NCI-H774 (cell line): ENCODE data around the gene TTLL12.

Experiments used
- DNase-seq: peaks from one replicate; lab custom pipeline; 2025; lab: John Stamatoyannopoulos, UW

Gene TTLL12

DNA sequence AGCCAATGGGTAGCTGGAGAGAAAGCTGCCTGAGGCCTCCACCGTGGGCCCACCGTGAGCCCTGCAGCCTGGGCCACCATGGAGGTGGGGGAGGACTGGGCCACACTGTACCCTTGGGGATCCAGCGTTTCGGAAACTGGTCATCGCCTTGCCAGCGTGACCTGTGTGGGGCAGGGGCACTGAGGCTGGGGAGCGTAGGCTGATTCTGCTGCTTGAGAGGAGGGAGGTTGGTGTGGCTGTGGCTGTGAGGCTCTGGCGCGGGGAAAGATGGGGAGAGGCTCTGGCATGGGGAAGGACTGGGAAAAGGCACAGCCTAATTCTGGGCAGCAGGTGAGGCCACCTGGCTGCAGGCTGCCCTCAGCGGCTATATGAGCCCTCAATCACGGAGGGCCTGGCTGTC is 12.6 kb upstream of the TTLL12 start:
- no peak for DNase-seq

DNA sequence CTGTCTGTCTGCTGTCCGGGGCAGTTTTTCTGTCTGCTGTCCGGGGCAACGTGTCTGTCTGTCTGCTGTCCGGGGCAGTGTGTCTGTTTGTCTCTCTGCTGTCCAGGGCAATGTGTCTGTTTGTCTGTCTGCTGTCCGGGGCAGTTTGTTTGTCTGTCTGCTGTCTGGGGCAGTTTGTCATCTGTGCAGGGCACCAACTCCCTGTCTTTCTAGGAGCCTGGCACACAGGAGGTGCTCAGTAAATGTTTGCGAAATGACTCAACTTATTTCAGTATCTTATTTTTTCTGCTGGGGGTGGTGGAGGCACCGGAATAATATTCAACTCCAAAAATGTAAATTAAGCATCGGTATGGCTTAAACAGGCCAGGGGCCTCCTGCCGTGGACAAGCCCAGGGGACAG is 12.0 kb upstream of the TTLL12 start:
- no peak for DNase-seq

DNA sequence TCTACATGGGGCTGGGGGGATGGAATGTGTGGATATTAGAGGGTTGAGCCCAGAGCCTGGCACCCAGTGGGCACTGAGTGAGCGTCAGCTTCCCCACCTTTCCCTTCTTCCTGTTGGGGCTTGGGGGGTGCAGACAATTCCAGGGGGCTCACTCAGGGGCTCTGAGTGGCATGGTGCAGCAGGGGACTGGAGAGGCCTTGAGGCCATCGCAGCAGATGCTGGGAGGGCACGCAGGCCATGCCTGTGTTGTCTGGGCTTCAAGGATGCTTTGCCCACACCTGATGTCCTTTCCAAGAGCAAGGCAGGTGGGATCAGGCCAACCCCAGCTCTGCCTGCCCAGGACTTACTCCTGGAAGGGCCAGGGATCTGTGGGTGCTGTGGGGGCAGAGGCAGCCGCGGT is 11.2 kb upstream of the TTLL12 start:
- DNase-seq = no peak

DNA sequence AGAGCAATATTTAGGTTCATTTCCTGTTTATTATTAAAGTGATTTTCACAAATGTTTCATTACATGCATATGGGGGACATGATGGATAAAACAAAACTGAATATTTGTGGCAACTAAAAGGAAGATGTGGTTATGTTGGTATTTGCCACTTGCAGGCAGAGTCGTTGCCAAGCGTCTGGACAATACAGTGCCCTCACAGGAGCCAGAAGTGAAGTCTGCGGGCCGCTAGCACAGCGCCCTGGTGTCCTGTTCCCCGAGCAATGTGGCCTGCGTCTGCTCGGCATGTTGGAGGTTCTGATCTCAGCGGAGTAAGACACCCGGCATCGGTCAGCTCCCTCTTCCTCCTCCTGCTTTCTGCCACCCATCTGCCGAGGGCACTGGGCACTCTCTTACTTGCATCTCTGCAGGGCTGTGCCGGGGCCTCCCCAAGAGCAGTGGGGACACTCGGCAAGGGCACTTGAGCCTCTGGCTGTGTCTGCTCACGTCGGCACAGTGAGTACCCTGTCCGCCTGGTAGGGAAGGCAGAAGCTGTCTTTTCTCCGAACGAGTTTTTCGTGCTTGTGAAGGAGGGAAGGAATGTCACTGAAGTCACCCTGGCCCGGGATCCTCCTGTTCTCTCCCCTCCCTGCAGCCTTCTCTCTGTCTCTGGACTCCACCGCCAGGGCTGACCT is 10.5 kb upstream of the TTLL12 start:
- DNase-seq = no peak

DNA sequence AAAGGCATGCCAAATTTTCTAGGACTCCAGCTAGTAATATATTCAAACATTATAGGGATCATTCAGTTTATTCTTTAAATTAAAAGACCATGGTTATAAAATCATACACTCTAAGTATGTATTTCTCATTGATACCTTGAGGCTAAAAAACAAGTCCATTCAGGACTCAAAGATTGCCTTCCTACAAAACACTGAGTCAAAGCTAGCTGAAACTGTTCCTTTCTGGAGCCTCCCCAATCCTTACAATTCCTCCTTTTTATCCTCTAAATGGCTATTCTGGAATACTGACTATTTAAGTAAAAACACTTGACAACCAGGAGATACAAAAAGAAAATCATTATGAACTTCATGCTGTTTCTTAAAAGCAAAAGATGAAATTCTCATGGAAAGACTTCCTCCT is 4.9 kb upstream of the TTLL12 start:
- no peak for DNase-seq

DNA sequence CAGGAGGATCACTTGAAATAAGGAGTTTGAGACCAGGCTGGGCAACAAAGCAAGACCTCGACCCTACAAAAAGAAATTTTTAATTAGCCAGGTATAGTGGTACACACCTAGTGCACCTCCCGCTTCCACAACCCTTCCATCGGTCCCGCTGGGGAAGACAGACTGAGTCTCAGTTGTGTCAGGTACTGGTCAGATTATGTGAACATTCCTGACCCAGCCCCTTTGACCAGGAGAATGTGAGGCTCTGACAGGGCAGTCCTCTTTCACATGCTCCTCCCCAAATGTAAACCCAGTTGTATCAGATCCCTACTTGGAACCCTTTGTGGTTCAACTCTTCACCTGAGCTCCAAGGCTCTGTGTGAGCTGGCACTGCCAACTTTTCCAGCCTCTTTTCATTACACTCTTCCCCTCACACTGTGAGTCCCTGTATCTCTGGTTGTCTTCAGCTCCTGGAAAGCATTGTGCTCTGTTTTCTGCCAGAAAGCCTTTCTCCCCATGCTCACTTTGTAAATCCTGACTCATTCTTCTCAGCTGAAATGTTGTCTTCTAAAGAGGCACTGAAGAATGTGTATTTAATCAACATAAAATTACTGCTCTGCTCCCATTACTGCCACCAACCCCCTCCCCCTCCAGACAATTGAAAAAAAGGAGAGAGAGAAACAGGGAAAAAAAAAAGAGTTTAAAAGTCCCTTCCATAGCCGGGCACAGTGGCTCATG is 2.1 kb upstream of the TTLL12 start:
- no peak for DNase-seq

DNA sequence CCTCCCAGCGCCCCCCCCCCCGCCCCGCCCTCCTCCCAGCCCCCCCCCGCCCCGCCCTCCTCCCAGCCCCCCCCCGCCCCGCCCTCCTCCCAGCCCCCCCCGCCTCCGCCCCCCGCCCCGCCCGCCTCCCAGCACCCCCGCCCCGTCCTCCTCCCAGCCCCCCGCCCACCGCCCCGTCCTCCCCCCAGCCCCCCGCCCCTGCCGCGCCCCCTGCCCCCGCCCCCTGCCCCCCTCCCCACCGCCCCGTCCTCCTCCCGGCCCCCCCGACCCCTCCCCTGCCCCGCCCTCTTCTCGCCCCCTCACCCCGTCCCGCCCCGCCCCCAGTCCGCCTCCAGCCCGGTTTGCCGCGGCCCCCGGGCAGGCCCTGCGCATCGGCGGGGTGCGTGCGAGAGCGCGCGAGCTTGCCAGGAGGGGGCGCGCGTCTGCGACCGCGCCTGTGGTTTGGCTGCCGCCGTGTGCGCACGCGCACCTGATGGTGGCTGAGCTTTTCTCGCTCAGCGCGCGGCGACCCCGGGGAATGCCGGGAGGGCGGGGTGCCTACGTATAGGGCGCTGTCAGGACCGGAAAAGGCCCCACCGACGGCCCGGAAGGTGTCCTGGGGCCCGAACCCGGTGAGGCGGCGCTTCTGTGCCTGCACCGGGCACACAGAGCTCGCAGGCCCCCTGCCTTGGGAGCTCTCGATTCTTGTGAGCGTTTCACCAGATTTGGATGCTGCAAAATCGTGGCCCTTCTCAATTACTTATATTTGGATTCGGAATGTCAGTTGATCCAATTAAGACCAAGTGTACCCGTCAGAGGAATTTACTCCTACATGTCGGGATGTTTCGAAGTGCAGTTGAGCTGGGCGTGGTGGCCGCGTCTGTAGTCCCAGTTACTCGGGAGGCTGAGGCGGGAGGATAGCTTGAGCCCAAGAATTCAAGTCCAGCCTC is 501 bp upstream of the TTLL12 start:
- DNase-seq = peak; percentile 80

DNA sequence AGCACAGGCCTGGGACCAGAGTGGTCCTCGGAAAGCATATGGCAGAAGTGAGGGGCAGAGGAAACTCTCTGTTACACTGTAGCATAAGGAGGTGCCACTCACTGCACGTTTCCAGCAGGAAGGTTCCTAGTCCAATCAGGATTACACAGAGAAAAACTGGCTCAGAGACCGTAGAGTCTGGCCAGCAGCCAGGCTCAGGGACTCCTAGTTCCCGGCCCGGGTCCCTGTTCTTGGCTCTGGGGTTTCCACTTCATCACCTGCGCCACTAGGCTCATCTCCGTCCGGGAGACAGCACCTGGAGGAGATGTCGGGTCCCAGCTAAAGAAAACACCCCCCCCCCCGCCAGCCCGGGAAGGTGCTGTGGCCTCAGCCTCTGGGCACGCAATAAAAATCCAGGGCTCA is 1.1 kb downstream of the TTLL12 start:
- no peak for DNase-seq

DNA sequence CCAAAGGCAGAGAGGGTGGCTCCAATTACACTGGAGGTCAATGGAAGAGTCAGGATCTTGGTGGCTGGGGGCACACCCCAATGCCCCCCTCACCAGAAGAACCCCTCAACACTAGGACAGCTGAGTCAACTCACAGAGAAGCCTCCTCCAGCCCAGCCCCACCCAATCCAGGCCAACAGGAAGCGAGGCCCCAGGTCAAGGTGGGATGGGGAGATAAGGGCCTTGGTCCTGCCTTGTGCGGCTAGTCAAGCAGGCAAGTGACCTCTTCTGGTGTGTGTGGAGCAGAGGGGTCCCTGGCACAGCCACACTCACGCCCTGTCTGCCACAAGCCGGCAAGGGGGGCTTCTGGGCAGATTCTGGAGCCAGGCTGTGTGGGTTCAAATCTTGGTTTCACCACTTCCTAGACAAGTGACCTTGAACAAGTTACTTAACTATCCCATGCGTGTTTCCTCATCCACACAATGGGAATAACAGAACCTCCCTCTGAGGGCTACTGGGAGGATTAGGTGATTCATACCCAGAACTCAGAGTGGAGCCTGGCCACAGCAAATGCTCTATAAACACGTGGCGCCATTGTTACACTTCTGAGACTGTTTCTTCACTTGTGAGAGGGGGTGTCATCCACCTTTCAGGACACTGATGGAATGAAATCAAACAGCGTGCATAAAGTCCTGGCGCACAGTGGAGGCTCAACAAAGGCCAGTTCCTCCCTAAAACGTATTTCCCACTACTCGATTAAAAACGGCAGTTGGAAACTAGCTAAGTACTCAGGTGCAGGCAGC is 3.2 kb downstream of the TTLL12 start:
- no peak for DNase-seq

DNA sequence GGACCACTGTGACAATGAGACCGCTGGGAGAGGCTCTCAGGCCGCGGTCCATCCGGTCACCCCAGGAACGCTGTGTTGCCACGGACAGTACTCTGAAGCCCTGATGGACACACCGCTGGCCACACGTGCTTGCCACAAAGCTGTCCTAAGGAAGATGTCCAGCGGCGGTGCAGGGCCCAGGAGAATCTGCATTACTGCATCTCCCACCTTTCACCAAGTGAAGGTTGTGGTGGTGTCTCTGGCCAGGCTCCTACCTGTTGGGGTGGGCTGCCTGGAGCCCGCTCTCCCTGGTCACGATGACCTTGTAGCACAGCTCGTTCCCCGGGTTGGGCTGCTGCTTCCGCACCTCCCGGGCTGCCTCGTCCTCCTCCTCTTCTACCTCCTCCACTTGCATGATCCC is 4.2 kb downstream of the TTLL12 start:
- DNase-seq = no peak

DNA sequence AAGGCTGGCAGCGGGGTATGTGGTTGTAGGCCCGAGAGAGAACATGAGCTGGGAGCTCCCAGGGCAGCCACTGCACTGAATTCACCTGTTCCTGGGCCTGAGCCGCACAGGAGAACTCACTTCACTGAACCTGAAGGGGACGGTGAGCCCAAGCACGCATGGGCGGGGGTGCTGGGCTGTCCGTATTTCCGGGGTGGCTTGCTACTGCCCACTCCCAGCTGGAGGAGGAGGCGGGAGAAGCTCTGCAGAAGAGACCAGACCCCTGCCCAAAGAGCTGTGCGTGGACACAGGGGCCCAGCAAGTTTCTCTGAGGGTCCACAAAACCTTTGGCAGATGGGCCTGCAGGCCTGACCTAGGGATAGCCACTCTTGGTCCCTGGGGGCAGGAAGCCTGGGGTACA is 4.8 kb downstream of the TTLL12 start:
- DNase-seq = no peak

DNA sequence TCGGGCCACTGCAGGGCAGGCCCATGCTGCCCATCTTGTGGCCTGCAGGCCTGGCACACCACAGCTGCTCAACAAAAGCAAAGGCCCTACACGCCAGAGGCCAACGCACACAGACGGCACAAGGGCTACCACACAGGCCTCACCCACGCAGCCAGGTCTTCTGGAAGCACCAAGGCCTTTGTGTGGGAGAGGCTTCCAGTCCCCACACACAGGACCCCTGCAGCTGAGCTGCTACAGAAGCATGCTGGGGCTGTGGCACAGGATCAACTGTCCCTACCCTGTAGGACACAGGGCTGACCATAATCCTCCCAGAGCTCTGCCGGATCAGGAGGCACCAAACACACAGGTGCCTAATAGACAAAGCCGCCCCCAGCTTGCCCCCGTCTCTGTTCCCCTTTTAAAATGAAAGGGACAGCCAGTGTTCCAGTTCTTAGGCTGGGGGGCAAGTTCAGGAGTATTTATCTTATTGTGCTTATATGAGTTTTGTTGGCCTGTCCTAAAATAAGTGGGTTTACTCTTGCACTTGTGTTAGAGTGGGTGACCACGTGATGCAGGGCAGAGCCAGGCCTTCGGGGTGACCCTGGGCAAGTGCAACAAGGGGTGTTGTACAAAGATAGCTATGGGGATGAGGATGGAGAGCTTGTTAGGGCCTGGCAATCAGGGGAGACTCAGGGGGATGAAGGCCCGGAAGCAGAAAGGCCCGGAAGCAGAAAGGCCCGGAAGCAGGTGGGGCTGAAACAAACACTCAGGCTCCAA is 5.4 kb downstream of the TTLL12 start:
- DNase-seq = no peak

DNA sequence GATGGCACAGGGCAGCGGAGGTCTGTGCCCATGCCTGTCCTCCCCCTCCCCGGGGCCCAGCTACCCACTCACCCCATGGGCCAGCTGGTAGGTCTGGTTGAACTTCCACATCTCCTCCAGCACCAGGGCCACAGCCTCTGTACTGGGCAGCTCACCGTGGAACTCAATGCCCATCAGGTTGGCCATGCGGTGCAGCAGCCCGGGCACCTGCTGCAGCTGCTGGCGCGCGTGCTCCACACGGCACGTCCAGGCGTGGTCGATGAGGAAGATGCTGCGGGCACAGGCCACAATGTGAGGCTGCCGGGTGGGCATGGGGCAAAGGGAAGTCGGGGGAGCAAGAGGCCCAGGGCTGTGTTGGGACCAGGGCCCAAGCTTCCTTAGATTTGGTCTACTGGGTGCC is 6.3 kb downstream of the TTLL12 start:
- DNase-seq = no peak

DNA sequence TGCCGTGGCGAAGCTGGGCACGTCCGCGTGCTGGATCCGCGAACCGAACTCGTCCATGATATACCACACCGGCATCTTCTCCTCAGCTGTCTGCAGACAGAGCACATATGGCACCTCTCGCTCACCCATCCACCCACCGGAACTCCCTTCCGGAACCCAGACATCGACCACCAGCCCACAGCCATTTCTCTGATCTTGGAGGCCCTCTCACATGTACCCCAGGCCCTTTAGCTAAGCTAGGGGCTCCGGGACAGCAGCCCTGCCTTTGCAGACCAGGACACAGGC is 7.1 kb downstream of the TTLL12 start:
- DNase-seq = no peak

DNA sequence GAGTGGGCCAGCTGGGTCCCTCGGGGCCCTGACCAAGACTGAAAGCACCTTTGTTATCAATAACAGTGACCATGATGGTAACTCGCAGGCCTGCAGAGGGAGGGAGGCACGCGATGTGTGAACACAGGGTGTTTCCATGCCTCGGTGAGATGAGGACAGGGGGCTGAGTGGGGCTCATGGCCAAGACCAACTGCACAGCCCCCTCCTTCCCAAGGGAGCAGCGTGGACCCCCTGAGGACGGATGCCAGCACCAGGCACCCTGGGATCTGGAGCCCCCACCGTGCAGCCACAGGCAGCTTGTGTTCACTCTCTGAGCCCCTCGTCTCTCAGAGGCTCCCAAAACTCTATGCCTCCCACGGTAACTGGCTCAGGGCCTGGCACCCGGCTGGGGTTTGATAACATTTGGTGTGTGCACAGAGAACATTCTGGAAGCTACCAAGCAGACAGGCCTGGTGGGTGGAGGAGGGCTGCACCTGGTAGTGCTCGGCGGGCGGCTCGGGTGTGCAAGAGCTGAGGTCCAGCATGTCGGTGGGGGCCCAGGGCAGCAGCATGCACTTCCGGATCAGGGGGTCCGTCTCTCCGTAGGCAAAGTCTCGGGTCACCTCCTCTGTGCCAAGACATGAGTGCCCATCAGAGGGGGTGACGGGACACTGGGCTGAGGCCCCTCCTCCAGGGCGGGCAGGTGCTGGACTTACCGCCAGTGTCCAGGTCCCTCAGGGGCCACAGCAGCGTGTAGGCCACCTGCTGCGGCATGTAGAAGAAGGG is 7.6 kb downstream of the TTLL12 start:
- DNase-seq = no peak

DNA sequence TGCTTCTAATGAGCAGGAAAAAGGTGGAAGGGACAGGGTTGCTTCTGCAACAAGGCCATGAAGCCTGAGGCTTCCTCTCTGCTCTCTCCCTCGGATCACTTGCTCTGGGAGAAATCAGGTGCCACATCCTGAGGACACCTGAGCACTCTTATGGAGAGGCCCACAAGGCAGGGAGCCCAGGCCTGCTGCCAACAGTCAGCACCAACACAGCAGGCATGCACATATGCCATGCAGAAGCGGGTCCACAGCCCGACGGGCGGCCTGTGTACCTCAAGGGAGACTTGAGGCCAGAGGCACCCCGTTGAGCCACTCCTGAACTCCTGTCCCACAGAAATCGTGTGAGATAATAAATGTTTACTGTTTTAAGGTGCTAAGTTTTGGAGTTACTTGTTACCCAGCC is 9.5 kb downstream of the TTLL12 start:
- DNase-seq = no peak

DNA sequence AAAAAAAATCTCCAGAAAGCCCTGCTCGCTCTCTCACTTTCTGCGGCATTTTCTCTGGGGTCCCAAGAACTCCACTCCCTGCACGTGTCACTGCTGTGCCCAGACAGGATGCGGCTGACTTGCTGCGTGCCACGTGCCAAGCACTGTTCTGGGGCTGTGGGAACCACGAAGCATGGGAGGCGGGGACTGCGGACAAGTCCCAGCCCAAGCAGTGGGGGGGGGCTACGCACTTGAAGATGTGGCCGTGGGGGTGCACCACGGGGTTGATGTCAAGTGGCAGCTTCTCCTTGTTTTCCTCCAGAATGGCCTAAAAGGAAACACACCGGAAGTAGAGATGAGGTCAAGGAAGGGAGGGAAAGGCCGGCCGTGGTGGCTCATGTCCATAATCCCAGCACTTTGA is 10.8 kb downstream of the TTLL12 start:
- no peak for DNase-seq

DNA sequence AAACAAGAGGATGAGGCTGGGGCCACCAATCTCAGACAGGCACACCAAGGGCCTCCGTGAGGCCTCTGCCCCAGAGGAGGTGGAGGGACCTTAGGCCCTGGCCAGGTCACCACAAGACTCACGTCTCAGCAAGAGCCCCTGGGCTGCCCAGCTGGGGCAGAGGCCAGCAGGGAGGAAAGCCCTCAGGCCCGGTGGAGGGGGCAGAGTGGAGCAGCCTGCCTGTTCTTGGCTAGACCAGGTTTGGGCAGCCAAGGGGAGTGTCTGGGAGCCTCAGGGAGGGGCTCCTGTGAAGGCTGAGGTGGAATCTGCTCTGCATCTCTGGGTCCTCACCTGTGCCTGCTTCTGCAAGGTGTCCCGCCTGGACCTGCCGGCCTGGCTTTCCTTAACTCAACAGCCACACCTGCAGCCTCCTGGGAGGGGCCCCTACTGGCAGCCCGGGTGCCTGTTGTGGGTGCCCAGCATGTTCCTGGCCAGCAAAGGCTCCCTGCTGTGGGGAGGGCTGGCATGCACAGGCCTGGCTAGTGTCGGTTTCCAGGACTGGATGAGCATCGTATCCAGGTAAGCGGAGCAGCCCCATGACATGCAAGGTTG is 11.9 kb downstream of the TTLL12 start:
- no peak for DNase-seq

DNA sequence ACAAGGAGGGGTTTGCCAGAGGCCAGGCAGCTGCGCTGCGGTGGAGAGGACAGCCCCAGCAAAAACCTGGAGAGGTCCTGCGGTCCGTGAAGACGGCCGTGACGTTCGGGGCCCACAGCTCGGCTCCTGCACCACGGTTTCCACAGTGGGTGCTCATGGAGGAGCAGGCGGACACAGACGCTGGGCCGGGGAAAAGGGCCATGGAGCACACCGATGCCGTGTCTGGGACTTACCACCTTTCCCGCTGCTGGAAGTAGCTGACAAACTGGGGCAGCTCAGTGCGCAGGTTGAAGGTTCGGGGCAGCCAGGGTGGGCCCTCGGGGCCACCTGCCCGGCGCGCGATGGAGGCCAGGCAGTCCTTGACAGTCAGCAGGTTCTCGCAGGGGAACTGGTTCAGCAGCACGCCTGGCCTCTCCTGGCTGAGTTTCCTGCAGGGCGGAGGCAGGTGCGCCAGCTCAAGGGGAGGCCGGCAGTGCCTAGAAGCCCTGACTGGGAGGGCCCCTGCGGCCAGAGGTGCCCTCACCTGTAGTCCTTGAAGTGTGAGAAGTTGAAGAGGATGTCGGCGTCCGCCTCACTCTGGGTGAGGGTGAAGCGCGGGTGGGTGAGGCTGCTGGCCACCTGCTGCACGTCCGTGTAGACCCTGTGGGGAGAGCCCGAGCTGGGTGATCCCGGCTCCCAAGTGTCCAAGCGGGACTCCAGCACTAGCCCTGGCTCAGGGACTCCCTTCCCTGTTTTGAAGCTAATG is 12.8 kb downstream of the TTLL12 start:
- no peak for DNase-seq

DNA sequence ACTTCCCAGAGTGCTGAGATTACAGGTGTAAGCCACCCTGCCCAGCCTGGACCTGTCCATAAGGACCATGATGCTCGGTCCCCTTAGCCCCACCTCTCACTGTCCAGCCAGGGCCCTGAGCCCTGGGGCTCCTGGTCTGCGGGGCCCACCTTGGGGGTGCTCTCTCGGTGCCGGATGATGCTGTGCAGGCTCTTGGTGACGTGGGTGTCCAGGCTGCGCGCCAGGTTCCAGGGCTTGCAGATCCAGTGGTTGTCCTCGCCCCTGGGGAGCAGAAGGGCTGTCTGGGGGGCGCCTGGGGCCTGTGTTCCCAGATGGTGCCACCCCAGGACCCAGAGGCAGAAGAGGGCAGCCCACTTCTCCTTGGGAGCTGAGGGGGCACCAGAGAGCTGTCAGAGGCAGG is 13.4 kb downstream of the TTLL12 start:
- no peak for DNase-seq
